ENCODE data around the gene CFAP70. TPM values are rescaled to one million over a fixed set of nuclear protein-coding genes. Genes with fewer than 3 reads are reported as not detected.

The CFAP70 gene
- total RNA-seq, 1 experiment from 2014 or later: 0.31 TPM

DNA sequence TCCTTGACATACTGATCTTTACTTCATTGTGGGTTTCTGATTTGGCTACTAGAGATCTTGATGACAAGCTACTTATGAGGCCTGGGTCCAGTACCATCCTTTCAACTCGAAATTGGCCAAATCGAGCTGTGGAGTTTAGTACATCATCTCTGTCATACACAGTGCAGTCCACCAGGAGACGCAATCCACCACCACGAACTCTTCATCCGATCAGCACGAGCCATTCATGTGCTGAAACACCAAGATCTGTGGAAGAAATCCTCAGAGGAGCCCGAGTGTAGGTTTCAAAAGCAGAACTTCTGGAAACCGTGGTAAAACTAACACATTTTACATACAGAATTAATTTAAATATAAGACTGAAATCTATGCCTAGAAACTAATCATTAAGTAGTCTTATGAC is 125.8 kb downstream of the CFAP70 start:
- POLR2A ChIA-PET: interaction anchor here (0.9 kb wide), 1 partner anchor 14 kb away, joined by 3 read pairs; no protein-coding TSS in a partner anchor
- H3K4me1 Mint-ChIP-seq: no peaks in the 10 kb centered on the region
- H3K27ac Mint-ChIP-seq: peak overlapping the region; percentile 85; the same call in 1 of the 2 replicates
- ATAC-seq (peak; percentile 77), DNase-seq (ENCODE audit: low spot score) (peak; percentile 25)
- TF ChIP-seq, protein P1, sequence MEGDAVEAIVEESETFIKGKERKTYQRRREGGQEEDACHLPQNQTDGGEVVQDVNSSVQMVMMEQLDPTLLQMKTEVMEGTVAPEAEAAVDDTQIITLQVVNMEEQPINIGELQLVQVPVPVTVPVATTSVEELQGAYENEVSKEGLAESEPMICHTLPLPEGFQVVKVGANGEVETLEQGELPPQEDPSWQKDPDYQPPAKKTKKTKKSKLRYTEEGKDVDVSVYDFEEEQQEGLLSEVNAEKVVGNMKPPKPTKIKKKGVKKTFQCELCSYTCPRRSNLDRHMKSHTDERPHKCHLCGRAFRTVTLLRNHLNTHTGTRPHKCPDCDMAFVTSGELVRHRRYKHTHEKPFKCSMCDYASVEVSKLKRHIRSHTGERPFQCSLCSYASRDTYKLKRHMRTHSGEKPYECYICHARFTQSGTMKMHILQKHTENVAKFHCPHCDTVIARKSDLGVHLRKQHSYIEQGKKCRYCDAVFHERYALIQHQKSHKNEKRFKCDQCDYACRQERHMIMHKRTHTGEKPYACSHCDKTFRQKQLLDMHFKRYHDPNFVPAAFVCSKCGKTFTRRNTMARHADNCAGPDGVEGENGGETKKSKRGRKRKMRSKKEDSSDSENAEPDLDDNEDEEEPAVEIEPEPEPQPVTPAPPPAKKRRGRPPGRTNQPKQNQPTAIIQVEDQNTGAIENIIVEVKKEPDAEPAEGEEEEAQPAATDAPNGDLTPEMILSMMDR (IDR thresholded peaks at IDR 0.05): peak; percentile 35; the same call in 1 of the 2 replicates
- TF ChIP-seq, protein P2, sequence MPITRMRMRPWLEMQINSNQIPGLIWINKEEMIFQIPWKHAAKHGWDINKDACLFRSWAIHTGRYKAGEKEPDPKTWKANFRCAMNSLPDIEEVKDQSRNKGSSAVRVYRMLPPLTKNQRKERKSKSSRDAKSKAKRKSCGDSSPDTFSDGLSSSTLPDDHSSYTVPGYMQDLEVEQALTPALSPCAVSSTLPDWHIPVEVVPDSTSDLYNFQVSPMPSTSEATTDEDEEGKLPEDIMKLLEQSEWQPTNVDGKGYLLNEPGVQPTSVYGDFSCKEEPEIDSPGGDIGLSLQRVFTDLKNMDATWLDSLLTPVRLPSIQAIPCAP (CRISPR knock-in tag; IDR thresholded peaks at IDR 0.05): no peak
- CTCF ChIA-PET: interaction anchor here (1.1 to 1.6 kb wide), 3 partner anchors 9 to 31 kb away, joined by 4 to 5 read pairs (median 4); partner anchors contain the start of gene DNAJC9
- H3K27me3 Mint-ChIP-seq (ENCODE audit: low read depth): no peaks in the 10 kb centered on the region
- no peaks in the 10 kb centered on the region for H3K9me3 Mint-ChIP-seq
- no peak overlapping the region for H3K4me3 Mint-ChIP-seq
- H3K36me3 Mint-ChIP-seq: peaks cover 20% of the 10 kb centered on the region

DNA sequence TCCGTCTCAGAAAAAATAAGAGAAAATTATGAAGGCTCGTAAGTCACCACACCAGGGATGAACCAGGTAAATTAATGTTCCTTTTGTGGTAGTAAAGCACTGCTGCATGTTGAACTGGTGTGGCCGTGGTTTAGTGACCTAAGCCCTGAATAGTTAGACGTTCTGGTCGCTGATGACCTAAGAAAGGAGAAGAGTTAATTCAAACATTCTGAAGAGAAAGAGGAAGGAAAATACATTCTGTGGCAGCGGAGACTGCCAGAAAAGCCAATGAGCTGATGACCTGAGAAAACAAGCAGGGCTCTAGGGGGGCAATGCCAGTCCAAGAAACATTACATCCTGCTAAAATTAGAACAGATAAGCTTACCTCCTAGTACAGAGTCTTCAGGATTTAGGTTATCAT is 129.1 kb downstream of the CFAP70 start:
- ATAC-seq (no peak), DNase-seq (ENCODE audit: low spot score) (no peak)
- Mint-ChIP-seq H3K27ac (peak overlapping the region; percentile 24; the same call in 1 of the 2 replicates), H3K4me1 (no peaks in the 10 kb centered on the region), H3K4me3 (no peak overlapping the region), H3K27me3 (ENCODE audit: low read depth) (no peaks in the 10 kb centered on the region), H3K9me3 (no peaks in the 10 kb centered on the region), H3K36me3 (peaks cover 11% of the 10 kb centered on the region)
- POLR2A ChIA-PET: interaction anchor here (0.6 kb wide), 1 partner anchor 62 kb away, joined by 3 read pairs; the partner anchor contains the start of genes ECD and FAM149B1
- CTCF ChIA-PET: no interaction called here
- TF ChIP-seq, protein P3, sequence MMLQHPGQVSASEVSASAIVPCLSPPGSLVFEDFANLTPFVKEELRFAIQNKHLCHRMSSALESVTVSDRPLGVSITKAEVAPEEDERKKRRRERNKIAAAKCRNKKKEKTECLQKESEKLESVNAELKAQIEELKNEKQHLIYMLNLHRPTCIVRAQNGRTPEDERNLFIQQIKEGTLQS (CRISPR knock-in tag; conservative IDR thresholded peaks at IDR 0.05): no peak
- TF ChIP-seq CREB1 (CRISPR knock-in tag; IDR thresholded peaks at IDR 0.05): no peak
- TF ChIP-seq, protein P4, sequence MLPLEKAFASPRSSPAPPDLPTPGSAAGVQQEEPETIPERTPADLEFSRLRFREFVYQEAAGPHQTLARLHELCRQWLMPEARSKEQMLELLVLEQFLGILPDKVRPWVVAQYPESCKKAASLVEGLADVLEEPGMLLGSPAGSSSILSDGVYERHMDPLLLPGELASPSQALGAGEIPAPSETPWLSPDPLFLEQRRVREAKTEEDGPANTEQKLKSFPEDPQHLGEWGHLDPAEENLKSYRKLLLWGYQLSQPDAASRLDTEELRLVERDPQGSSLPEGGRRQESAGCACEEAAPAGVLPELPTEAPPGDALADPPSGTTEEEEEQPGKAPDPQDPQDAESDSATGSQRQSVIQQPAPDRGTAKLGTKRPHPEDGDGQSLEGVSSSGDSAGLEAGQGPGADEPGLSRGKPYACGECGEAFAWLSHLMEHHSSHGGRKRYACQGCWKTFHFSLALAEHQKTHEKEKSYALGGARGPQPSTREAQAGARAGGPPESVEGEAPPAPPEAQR (CRISPR knock-in tag; IDR thresholded peaks at IDR 0.05): no peak
- no peak for TF ChIP-seq SMAD3 (CRISPR knock-in tag; IDR thresholded peaks at IDR 0.05; ENCODE audit: borderline replicate concordance)
- no peak for TF ChIP-seq CREM (CRISPR knock-in tag; IDR thresholded peaks at IDR 0.05)
- TF ChIP-seq, protein P5, sequence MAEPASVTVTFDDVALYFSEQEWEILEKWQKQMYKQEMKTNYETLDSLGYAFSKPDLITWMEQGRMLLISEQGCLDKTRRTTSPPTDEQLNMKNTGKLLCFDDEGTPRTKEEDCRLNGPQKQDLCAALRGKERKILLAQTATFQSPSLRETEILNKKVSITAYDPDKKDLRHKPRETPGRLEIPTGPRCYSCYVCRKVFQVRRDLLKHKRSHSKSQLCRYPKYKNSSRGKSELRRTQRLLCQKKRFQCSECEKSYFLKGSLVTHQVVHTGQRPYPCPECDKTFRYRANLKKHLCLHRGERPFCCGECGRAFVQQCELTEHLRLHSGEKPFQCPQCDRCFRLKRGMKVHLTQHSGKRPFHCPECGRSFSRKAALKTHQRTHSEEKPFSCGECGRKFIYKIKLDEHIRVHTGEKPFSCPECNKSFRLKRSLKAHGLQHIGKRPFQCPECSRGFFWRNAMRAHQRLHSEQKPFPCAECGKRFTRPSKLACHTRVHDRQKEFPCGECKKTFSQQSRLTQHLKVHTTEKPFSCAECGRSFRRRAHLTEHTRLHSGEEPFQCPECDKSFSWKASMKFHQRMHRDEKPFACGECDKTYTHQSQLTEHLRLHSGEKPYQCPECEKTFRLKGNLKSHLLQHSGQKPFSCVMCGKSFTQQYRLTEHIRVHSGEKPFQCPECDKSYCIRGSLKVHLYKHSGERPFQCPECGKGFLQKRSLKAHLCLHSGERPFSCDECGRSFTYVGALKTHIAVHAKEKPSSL (CRISPR knock-in tag; conservative IDR thresholded peaks at IDR 0.05): no peak
- no peak for TF ChIP-seq ZNF138 (CRISPR knock-in tag; conservative IDR thresholded peaks at IDR 0.05)
- TF ChIP-seq ATF1 (CRISPR knock-in tag; IDR thresholded peaks at IDR 0.05): no peak
- TF ChIP-seq NFE2L1 (CRISPR knock-in tag; IDR thresholded peaks at IDR 0.05): no peak
- no peak for TF ChIP-seq FOXP1 (CRISPR knock-in tag; IDR thresholded peaks at IDR 0.05; ENCODE audit: borderline replicate concordance)
- no peak for TF ChIP-seq NR3C1 (CRISPR knock-in tag; conservative IDR thresholded peaks at IDR 0.05; ENCODE audit: low read depth)
- no peak for TF ChIP-seq TP53 (CRISPR knock-in tag; IDR thresholded peaks at IDR 0.05)
- no peak for TF ChIP-seq EMX1 (CRISPR knock-in tag; IDR thresholded peaks at IDR 0.05)
- TF ChIP-seq ZNF317 (CRISPR knock-in tag; IDR thresholded peaks at IDR 0.05; ENCODE audit: borderline replicate concordance, low read depth): no peak
- TF ChIP-seq, protein P6, sequence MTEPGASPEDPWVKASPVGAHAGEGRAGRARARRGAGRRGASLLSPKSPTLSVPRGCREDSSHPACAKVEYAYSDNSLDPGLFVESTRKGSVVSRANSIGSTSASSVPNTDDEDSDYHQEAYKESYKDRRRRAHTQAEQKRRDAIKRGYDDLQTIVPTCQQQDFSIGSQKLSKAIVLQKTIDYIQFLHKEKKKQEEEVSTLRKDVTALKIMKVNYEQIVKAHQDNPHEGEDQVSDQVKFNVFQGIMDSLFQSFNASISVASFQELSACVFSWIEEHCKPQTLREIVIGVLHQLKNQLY (CRISPR knock-in tag; IDR thresholded peaks at IDR 0.05): no peak

All from WTC11 (cell line).